GM19193 (cell line): ENCODE data around the gene DDX55.
A peak's percentile ranks its signal among the peaks of the same experiment; 100 is the strongest.

Source experiments
- POLR2A ChIP-seq: IDR thresholded peaks from 4 replicates; pipeline ENCODE4 v1.6.1; 2011; ENCODE audit not compliant: insufficient read depth, insufficient read length; ENCODE audit errors: extremely low read depth

DDX55 gene

GRCh38 chr12:123601602-123602489, at the start of gene DDX55:
Gene DDX55 (plus strand): TSS chr12:123602099. CDS start chr12:123602149, 50 bp downstream.
- peak; percentile 95 for TF ChIP-seq POLR2A

- TF ChIP-seq POLR2A = no peak
Measured at GRCh38 chr12:123559468-123559867, 42.4 kb upstream of the DDX55 start.

DNA sequence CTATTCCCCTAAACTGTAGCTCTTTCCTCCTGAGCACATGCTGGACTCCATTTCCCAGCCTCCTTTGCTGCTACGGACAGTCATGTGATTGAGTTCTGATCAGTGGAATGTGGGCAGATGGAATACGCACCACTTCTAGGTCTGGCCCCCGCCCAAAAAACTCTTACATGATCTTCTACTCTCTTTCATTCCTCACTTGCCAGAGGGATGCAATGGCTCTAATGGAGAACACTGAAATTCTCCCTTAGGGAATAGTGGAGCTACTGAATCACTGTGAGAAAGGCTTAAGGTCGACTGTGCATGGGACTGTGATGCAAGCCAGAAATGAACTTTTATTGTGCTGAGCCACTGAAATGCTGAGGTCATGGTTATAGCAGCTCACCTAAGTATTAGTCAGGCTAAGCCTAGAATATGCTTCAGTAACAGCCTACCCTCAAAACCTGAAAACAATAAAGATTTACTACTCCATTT, 30.5 kb upstream of the DDX55 start:
- no peak for TF ChIP-seq POLR2A

GRCh38 chr12:123572391-123572790, 29.5 kb upstream of the DDX55 start:
- no peak for TF ChIP-seq POLR2A

DNA sequence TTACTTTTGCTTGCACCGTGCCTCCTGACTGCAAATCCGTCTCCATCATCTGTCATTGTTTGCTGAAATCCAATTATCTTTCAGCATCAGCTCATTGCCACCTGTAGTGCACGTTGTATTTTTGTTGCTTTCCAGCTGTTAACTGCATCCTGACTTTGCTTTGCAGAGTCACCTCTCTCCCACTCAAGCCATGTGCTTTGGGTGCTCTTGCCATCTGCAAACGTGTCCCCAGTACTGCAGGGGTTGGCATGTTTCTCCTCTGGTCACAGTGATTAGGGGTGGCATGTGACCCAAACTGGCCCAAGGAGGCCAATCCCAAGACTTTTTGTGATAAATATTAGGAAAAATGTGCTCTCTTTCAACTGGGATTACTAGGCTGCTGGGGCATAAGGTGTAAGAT, 28.0 kb upstream of the DDX55 start:
- TF ChIP-seq POLR2A = no peak

DNA sequence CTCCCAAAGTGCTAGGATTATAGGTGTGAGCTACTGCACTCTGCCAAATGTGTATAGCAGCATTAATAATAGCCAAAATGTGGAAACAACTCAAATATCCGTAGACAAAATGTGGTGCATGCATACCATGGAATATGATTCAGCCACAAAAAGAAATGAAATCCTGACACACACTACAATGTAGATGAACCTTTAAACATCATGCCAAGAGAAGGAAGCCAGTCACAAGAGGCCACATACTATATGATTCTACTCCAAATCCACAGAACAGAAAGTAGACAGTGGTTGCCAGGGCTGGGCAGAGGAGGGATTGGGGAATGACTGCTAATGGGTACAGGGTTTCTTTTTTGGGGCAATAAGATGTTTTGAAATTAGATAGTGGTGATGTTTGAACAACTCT, 25.3 kb upstream of the DDX55 start:
- TF ChIP-seq POLR2A = no peak

DNA sequence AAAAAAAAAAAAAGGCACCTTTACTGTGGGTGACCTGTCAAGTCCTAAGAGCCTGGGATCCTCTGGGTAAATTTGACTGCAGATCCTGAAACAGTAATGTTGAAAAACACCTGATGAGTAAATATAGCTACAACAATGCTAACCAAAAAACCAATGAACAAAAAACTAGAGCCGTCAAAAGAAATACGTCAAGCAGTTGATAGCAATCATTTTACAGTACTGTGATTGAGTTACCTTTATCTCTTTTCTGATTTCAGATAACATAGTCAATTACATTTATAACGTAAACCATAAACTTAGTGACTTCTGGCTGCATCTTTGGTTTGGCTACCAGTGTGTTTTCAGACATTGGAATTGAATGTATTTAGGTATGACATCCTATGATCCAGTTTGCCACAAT, 23.7 kb upstream of the DDX55 start:
- no peak for TF ChIP-seq POLR2A

DNA sequence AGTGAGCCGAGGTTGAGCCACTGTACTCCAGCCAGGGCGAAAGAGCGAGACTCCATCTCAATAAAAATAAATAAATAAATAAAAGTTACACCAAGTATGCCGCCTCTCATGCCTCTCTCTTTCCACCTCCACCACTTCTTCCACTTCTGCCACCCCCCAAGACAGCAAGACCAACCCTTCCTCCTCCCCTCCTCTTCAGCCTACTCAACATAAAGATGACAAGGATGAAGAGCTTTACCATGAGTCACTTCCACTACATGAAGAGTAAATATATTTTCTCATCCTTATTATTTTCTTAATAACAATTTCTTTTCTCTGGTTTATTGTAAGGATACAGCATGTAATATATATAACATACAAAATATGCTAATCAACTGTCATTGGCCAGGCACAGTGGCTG, 21.1 kb upstream of the DDX55 start:
- TF ChIP-seq POLR2A = no peak

DNA sequence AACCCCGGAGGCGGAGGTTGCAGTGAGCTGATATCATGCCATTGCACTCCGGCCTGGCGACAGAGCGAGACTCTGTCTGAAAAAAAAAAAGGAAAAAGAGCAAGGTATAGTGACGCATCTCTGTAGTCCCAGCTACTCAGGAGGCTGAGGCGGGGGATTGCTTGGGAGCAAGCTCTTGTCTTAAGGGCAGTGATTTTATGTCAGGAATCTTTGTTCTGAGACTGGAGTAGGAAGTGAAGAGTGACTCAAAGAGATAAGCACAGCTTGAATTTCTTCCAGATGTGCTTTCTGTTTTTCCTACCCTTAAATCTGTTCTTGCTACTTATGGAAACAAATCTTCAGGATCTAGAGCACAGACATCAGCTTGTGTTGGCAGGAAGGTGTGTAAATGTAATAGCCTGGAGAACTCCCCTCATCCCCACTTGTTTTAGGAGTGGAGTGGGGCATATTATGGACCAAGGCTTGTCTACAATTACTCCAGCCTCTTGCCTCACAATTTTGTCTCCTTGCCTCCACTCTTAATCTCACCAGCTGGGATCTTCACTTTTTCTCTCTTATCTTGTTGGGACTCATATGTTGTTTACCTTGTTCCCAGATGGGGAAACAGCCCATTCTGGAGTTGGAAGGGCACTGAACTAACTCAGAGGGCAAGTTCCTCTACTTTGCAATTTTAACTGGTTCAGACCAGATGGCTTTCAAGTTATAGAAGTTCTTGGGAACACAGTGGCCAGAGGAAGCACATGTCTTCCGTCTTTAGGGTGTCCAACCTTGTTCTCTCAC, 10.0 kb upstream of the DDX55 start:
- TF ChIP-seq POLR2A = no peak

DNA sequence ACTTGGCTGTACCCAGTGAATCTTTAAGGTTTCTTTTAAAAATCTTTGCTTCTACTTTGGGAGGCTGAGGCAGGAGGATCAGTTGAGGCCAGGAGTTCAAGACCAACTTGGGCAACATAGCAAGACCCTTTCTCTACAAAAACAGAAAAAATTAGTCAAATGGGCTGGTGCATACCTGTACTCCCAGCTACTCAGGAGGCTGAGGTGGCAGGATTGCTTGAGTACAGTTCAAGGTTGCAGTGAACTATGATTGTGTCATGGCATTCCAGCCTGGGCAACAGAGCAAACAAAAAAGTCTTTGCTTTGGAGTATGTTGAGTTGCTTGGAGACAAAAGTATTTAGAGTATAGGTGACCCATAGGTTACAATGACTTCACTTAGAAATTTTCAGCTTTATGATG, 6.2 kb upstream of the DDX55 start:
- no peak for TF ChIP-seq POLR2A

DNA sequence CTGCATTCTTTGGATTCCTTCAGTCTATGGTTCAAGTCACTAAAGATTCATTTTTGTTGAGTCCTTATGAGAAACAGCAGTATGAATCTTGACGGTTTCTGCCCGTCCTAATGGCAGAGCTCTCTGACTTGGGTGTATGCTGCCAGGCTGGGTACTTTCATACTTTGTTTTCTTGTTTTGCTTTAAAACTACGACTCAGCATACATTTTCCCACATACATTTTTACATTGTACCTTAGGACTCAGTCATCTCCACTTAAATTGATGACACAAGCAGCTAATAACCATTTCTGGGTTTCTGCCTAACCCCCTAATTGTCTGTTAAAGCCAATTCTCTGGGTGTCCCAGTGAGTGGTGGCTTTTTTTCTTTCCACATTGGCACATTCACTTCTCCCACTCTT, 4.8 kb upstream of the DDX55 start:
- TF ChIP-seq POLR2A = no peak

DNA sequence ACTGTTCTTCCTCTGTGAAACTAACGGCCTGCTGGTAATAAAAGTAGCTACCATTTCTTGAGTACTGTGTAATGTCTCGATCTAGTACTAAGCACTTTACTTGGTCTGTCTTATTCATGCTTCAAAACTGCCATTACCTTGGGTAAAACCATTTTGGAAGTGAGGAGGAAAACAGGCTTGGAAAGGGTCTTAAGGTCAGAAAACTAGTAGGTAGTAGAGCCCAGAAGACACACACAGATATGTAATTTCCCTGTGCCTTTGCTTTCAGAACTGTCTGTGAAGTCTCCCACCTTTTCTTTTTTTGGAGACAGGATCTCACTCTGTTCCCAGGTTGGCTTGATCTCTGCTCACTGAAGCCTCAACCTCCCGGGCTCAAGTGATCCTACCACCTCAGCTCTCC, 3.4 kb upstream of the DDX55 start:
- no peak for TF ChIP-seq POLR2A

GRCh38 chr12:123599310-123599709, 2.6 kb upstream of the DDX55 start:
- no peak for TF ChIP-seq POLR2A

DNA sequence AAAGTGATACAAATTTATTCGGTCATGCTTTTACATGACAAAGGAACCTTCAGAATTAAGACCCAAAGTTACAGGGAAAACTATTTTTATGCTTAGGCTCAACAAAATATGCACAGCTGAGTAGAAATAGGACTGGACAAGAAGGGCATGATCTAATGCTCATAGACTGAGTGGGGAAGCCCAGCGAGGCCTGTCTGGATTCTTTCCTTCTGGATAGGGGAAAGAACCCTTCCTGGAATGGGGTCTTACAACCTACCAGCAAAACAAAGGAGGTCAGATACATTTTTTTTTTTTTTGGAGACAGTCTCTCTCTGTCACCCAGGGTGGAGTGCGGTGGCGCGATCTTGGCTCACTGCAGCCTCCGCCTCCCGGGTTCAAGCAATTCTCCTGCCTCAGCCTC, 2.2 kb upstream of the DDX55 start:
- no peak for TF ChIP-seq POLR2A

DNA sequence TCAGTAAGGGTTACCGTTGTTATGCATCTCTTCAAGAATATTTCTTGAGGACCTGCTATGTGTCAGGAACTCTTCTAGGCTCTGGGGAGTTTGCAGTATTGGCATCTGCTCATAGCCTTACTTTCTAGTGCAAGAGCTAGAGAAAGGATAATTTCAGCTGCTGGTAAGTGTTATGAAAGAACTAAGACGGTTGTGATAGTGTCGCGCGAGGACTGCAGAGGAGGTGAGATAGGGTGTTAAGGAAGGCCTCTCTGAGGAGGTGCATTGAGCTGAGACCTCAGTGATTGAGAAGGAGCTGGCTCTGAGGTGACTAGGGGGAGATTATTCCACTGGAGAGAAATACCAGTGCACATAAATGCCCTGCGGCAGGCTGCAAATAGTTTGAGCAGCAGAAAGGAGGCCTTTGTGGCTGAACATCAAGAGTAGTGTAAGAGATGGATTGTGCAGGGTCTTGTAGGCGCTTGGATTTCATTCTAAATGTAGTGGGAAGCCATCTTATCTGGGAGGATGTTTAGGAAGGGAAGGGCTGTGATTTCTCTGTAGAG, 824 bp downstream of the DDX55 start:
- no peak for TF ChIP-seq POLR2A

- TF ChIP-seq POLR2A = no peak
Measured at GRCh38 chr12:123607756-123608155, 5.9 kb downstream of the DDX55 start.

DNA sequence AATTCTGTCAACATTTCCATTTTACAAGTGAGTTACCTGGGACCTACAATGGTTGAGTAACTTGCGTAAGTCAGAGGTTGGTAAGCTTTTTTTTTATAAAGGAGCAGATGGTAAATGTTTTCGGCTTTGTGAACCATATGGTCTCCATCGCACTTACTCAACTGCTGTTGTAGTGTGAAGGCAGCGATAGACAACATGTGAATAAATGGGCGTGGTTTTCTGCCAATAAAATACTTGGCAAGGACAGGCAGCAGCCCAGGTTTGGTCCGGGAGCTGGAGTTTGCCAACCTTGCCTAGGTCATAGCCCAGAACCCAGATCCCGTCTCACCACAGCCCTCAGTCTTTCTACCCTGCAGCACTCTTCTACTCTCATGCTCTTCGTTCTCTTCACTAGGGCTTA, 6.3 kb downstream of the DDX55 start:
- TF ChIP-seq POLR2A = no peak

GRCh38 chr12:123614110-123614509, 12.2 kb downstream of the DDX55 start:
- TF ChIP-seq POLR2A = no peak
